Ascending aorta (tissue), 2 donors: ENCODE results near the gene MBD3L2B. TPM values are rescaled to one million over a fixed set of nuclear protein-coding genes. Genes with fewer than 3 reads are reported as not detected.
"Not testable (repeated sequence)": the region's sequence is repeated elsewhere in the genome, so short reads cannot be mapped to it uniquely, and the experiment has no call there.

Experiments
- DNase-seq, 2 donors: peaks; one replicate each; pipeline ENCODE4 v3.0.0-alpha.2; 2019; ENCODE audit warnings: low spot score in 2 of 2
- H3K27ac ChIP-seq, 2 donors: fragments of 200-600 bp; sonication (generic); one replicate each; pipeline ENCODE4 v1.5.1; 2016 to 2017; ENCODE audit warnings: mild to moderate bottlenecking in 1 of 2
- H3K27me3 ChIP-seq: fragments of 200-600 bp; sonication (generic); one replicate; pipeline ENCODE4 v1.5.1; 2017
- H3K36me3 ChIP-seq, 2 donors: fragments of 200-600 bp; sonication (generic); one replicate each; pipeline ENCODE4 v1.5.1; 2016
- H3K4me1 ChIP-seq, 2 donors: fragments of 200-600 bp; sonication (generic); one replicate each; pipeline ENCODE4 v1.5.1; 2016 to 2017; ENCODE audit warnings: mild to moderate bottlenecking in 1 of 2
- H3K4me3 ChIP-seq, 2 donors: fragments of 200-600 bp; sonication (generic); one replicate each; pipeline ENCODE4 v1.5.1; 2016 to 2017; ENCODE audit warnings: mild to moderate bottlenecking in 1 of 2
- H3K9me3 ChIP-seq, 2 donors: fragments of 200-600 bp; sonication (generic); one replicate each; pipeline ENCODE4 v1.5.1; 2016
- CTCF ChIP-seq, 3 experiments: fragments of 200-600 bp in 2 of 3; fragments of 450-650 bp in 1 of 3; sonication (generic) in 2 of 3; IDR thresholded peaks; one replicate each; pipeline ENCODE4 v1.5.1; 2016 to 2019; ENCODE audit warnings: antibody characterized with exemption in 3 of 3, mild to moderate bottlenecking in 1 of 3, moderate library complexity in 1 of 3
- intact Hi-C: fragments of 100-400 bp; cut with DNase I; formaldehyde crosslinking; loops from one replicate; pipeline ENCODE4 v1.15.1; 2023
- total RNA-seq: library from RNA; depleted of rRNA; stranded (reverse); fragments of >200 nt; gene quantifications from one replicate; pipeline ENCODE4 v1.1.0, GENCODE V29; 2016

MBD3L2B gene
- total RNA-seq: not detected

DNA sequence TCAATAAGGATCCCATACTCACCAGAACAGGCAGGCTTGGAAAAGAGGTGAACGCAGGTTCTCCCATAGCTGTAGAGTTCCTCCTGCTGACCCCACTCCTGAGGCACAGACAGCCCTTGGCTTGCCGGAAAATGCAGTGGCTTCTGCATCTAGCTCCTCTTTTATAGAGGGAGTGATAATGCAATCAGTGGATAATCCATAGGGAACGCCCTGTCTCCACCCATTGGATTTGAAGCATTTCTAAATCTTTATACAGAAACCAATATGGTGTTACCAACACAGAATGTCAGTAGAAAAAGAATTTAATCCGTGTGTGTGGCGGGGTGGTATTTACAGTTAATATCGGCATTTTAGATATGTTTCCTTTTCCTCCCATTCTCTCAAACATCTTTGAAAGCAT, at the start of gene MBD3L2B:
TSS of gene MBD3L2B (minus strand) at position 101 of the 400 bp plus-strand sequence. CDS start at position 67, 34 bp downstream.
- H3K36me3 ChIP-seq, H3K27me3 ChIP-seq, H3K4me3 ChIP-seq, H3K4me1 ChIP-seq, DNase-seq, intact Hi-C loops, H3K9me3 ChIP-seq, H3K27ac ChIP-seq: not testable (repeated sequence)

- H3K36me3 ChIP-seq: peaks cover 37 to 39% of the 10 kb centered on the region in 2 donors
- no peaks in the 10 kb centered on the region for H3K27me3 ChIP-seq
- intact Hi-C loops: loop anchor here (1.0 kb wide), 1 partner anchor 29 kb away; no protein-coding TSS in a partner anchor
- peaks cover 0 to 1% of the 10 kb centered on the region in 2 donors for H3K9me3 ChIP-seq
- no peak for DNase-seq
- peak overlapping the region; percentile 52 to 69 for H3K27ac ChIP-seq
- TF ChIP-seq CTCF (IDR thresholded peaks at IDR 0.05): no peak
- H3K4me1 ChIP-seq: peaks cover 0 to 6% of the 10 kb centered on the region in 2 donors
- peak overlapping the region; percentile 74 to 83 for H3K4me3 ChIP-seq
Measured at GRCh38 chr19:7069904-7070226, 48.6 kb upstream of the MBD3L2B start.

- intact Hi-C loops: loop anchor here (1.0 kb wide), 1 partner anchor 30 kb away; no protein-coding TSS in a partner anchor
- no peak for TF ChIP-seq CTCF (IDR thresholded peaks at IDR 0.05)
- Histone ChIP-seq H3K4me1 (peaks cover 0 to 6% of the 10 kb centered on the region in 2 donors), H3K9me3 (no peaks in the 10 kb centered on the region), H3K27me3 (no peaks in the 10 kb centered on the region), H3K27ac (peak within 1 kb of the TSS; percentile 52 to 69), H3K36me3 (peaks cover 31 to 33% of the 10 kb centered on the region in 2 donors), H3K4me3 (peak within 1 kb of the TSS; percentile 74 to 83)
- peak; percentile 95 to 99 for DNase-seq
Measured at GRCh38 chr19:7069042-7069903, 48.0 kb upstream of the MBD3L2B start, which contains the start of gene ZNF557. TSS of gene ZNF557 (plus strand) at chr19:7069703. CDS start at chr19:7075075, 5,372 bp downstream.

DNA sequence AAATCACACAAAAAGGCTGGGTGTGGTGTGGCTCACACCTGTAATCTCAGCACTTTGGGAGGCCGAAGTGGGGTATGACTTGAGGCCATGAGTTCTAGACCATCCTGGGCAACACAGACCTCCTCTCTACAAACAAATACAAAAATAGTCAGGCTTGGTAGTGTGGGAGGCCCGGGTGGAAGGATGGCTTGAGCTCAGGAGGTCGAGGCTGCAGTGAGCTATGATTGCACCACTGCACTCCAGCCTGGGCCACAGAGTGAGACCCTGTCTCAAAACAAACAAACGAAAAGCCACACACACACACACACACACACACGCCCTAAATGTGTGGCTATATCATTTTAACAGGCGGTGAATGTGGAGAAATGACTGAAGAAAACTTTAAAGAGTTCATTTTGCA, 47.4 kb upstream of the MBD3L2B start:
- Histone ChIP-seq H3K4me3 (peak overlapping the region in 1 of 2 donors; percentile 74), H3K36me3 (peaks cover 24 to 26% of the 10 kb centered on the region in 2 donors), H3K27ac (peak overlapping the region; percentile 10 to 69), H3K9me3 (no peaks in the 10 kb centered on the region), H3K4me1 (peaks cover 0 to 6% of the 10 kb centered on the region in 2 donors), H3K27me3 (no peaks in the 10 kb centered on the region)
- no peak for DNase-seq
- TF ChIP-seq CTCF (IDR thresholded peaks at IDR 0.05): no peak
- intact Hi-C loops: no loop called here

GRCh38 chr19:7067716-7068115, 46.5 kb upstream of the MBD3L2B start:
- intact Hi-C loops: no loop called here
- no peak for TF ChIP-seq CTCF (IDR thresholded peaks at IDR 0.05)
- Histone ChIP-seq H3K36me3 (peaks cover 16 to 17% of the 10 kb centered on the region in 2 donors), H3K4me1 (peaks cover 0 to 6% of the 10 kb centered on the region in 2 donors), H3K9me3 (no peaks in the 10 kb centered on the region), H3K4me3 (no peak overlapping the region), H3K27me3 (no peaks in the 10 kb centered on the region), H3K27ac (no peak overlapping the region)
- DNase-seq: no peak

GRCh38 chr19:7067122-7067521, 45.9 kb upstream of the MBD3L2B start:
- DNase-seq, H3K4me1 ChIP-seq, H3K4me3 ChIP-seq, H3K27me3 ChIP-seq, H3K27ac ChIP-seq, intact Hi-C loops, H3K9me3 ChIP-seq: not testable (repeated sequence)
- peak in 2 of 3 experiments; percentile 15 to 20 for TF ChIP-seq CTCF (IDR thresholded peaks at IDR 0.05)
- H3K36me3 ChIP-seq: peaks cover 10 to 11% of the 10 kb centered on the region in 2 donors
